Loucy (cell line): ENCODE results near the gene ELMO1.

ENCODE experiments used
- CTCF ChIP-seq: fragments of 200-600 bp; sonication (generic); conservative IDR thresholded peaks from 2 replicates; pipeline ENCODE4 v1.5.1; 2014; ENCODE audit warnings: mild to moderate bottlenecking, antibody characterized with exemption, low read length
- EZH2phosphoT487 ChIP-seq: fragments of 200-600 bp; IDR thresholded peaks from 2 replicates; pipeline ENCODE4 v1.6.1; 2018; ENCODE audit warnings: antibody characterized with exemption, mild to moderate bottlenecking, moderate library complexity, borderline replicate concordance

- TF ChIP-seq EZH2phosphoT487 (no peak), CTCF (no peak)
These were observed 199.4 kb downstream of the ELMO1 start for GRCh38 chr7:37249240-37249639.
